SIG-M5 (cell line): ENCODE measurements around the gene DUSP21.
A peak's percentile ranks its signal among the peaks of the same experiment; 100 is the strongest.
"Not testable (repeated sequence)": the region's sequence is repeated elsewhere in the genome, so short reads cannot be mapped to it uniquely, and the experiment has no call there.

ENCODE experiments used
- DNase-seq: peaks from one replicate; lab custom pipeline; 2025; lab: John Stamatoyannopoulos, UW

Gene DUSP21

DNA sequence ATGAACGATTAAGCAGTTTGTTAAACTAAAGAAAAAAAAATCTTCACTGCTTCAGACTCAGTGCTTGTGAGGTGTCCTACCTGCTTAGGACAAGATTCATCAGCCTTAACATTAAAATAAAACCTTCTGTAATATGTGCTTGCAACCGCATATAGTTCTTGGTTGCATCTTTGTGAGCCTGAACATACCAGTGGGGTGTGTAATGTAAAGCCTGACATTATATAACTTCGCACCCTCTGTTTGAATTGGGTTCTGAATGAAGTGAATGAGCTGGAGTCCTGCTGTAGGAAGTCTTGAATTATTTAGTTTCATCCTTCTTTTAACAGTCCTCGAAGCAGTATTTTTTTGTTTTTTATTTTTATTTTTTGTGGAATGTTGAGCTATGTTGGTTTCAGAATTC, 32.3 kb downstream of the DUSP21 start:
- DNase-seq: no peak

DNA sequence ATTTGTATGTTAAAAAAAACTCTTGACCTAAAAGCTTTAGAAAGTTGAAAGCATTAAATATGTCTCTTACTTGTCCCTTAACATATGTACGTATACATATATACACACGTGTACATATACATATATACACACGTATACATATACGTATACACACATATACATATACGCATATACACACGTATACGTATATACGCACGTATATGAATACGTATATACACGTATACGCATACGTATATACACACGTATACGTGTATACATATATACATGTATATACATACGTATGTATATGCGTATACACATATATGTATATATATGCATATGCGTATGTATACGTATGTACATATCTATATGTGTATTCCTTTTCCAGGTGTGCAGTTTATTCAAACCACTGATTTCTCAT, 32.9 kb downstream of the DUSP21 start:
- DNase-seq: no peak

DNA sequence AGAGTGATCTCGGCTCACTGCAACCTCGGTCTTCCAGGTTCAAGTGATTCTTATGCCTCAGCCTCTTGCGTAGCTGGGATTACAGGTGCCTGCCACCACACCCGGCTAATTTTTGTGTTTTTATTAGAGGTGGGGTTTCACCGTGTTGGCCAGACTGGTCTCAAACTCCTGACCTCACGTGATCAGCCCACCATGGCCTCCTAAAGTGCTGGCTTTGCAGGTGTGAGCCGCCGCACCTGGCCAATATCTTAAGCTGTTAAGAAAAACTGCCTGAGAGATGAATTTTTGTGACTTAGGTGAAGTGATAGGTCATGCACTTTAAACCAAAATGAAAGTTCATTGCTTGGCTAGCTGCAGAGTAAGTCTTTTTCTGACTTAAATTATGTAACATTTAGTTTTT, 35.0 kb downstream of the DUSP21 start:
- no peak for DNase-seq

DNA sequence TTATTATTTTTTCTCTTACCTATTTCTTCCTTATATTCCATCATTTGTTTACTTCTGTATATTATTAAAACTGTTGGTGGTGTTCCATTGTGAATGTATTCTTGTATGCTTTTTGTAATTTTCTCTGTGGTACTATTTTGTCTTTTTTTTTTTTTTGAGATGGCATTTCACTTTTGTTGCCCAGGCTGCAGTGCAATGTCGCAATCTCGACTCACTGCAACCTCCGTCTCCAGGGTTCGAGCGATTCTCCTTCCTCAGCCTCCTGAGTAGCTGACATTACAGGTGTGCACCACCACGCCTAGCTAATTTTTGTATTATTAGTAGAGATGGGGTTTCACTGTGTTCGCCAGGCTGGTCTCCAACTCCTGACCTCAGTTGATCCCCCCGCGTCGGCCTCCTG, 37.7 kb downstream of the DUSP21 start:
- no peak for DNase-seq

DNA sequence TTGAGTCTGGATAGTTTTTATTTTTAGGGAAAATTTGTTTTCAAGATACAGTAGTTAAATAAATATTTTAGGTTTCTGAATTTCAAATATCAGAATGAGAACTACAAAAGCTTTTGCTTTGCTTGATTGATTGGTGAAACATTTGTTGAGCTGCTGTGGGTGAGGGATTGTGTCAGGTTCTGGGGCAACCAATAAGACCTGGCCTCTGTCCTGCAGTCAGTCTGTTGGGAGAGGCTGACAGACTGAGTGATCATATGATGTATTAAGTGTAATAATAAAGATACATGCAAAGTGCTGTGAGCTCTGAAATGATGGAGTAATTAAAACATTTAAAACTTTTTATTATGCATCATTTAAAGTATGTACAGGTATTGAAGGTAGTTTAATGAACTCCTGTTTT, 38.8 kb downstream of the DUSP21 start:
- DNase-seq: no peak

DNA sequence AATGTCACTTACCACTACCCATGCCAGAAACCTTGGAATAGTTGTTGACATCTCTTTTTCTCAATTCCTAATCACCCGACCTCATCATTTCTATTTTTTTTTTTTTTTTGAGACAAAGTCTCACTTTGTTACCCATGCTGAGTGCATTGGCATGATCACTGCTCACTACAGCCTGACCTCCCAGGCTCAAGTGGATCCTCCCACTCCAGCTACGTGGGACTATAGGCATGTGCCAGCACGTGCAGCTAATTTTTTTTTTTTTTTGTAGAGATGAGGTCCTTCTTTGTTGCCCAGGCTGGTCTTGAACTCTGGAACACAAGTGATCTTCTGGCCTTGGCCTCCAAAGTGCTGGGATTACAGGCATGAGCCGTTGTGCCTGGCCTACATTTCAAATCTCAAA, 41.1 kb downstream of the DUSP21 start:
- no peak for DNase-seq

DNA sequence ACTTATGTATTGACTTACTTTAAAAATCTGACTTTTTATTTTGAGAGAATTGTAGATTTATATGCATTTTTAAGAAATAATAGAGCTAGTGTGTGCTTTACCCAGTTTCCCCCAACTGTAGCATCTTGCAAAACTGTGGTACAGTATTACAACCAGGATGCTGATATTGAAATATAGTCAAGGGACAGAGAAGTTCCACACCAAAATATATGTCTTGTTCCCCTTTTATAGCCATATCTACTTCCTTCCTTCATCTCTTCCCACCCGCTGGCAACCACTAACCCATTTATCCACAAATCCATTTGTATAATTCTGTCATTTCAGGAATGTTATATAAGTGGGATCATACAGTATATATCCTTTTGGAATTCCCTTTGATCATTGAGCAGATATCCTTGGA, 46.0 kb downstream of the DUSP21 start:
- peak; percentile 15 for DNase-seq

DNA sequence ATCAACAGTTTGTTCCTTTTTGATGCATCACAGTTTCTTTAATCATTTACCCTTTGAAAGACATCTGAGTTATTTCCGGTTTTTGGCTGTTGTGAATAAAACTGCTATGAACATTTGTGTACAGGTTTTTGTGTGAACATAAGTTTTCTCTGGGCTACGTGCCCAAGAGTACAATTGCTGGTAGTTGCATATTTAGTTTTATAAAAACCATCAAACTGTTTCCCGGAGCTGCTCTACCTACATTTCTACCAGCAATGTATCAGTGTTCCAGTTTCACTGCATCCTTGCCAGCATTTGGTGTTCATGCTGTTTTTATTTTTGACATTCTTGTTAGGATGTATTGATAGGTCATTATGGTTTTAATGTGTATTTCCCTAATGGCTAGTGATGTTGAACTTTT, 46.4 kb downstream of the DUSP21 start:
- no peak for DNase-seq

DNA sequence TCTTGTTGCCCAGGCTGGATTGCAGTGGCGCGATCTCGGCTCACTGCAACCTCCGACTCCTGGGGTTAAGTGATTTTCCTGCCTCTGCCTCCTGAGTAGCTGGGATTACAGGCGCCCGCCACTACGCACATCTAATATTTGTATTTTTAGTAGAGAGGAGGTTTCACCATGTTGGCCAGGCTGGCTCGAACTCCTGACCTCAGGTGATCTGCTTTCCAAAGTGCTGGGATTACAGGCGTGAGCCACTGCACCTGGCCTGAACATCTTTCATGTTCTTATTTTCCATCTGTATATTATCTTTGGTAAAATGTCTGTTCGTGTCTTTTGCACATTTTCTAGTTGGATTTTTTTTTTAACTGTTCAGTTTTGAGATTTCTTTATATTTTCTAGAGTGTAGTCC, 46.9 kb downstream of the DUSP21 start:
- not testable (repeated sequence) for DNase-seq

DNA sequence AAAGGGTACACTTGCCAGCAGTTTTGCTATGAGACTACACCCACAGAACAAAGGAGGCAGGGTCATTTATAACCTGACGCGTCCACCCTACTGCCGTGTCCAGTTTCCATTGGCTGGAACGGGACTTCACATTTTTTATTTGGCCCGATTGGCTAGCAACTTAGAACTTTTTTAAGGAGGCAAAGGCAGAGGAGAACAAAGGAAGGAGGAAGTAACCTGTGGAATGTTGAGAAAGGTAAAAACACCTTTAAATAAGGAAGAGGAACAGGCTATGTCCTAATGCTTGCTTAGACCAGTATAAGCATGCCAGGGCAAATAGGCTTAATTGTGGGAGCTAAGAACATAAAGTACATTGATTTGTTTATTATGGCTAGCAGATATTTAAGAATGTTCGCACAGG, 47.8 kb downstream of the DUSP21 start:
- DNase-seq: no peak
